GM12878 (cell line): ENCODE results near the gene PIGN. TPM values are rescaled to one million over a fixed set of nuclear protein-coding genes. Genes with fewer than 3 reads are reported as not detected.

ENCODE experiments used
- EED ChIP-seq: sonication (generic); IDR thresholded peaks from 2 replicates; pipeline ENCODE4 v1.6.1; 2016; ENCODE audit warnings: antibody characterized with exemption, low read depth
- GATAD2B ChIP-seq: fragments of 450-650 bp; conservative IDR thresholded peaks from 2 replicates; pipeline ENCODE4 v1.6.1; 2017; ENCODE audit warnings: low read depth, mild to moderate bottlenecking, moderate library complexity
- MXI1 ChIP-seq: fragments of 150-350 bp; IDR thresholded peaks from 2 replicates; pipeline ENCODE4 v1.6.1; 2011; ENCODE audit warnings: low read depth, mild to moderate bottlenecking, inconsistent platforms, low read length, improper control_type of control experiment
- NBN ChIP-seq: fragments of 450-650 bp; IDR thresholded peaks from 2 replicates; pipeline ENCODE4 v1.6.1; 2016
- PBX3 ChIP-seq: IDR thresholded peaks from 2 replicates; pipeline ENCODE4 v1.6.1; 2011; ENCODE audit warnings: mild to moderate bottlenecking, low read depth, low read length, moderate library complexity; ENCODE audit not compliant: insufficient replicate concordance
- SIN3A ChIP-seq: IDR thresholded peaks from 2 replicates; pipeline ENCODE4 v1.6.1; 2012; ENCODE audit warnings: low read depth, low read length, improper control_type of control experiment
- SMAD5 ChIP-seq: IDR thresholded peaks from 2 replicates; pipeline ENCODE4 v1.6.1; 2016; ENCODE audit warnings: antibody characterized with exemption, low read depth
- SREBF2 ChIP-seq: IDR thresholded peaks from 2 replicates; pipeline ENCODE4 v1.6.1; 2012; ENCODE audit warnings: mild to moderate bottlenecking, low read length
- STAT3 ChIP-seq: IDR thresholded peaks from 2 replicates; pipeline ENCODE4 v1.6.1; 2011; ENCODE audit warnings: low read depth, low read length, improper control_type of control experiment
- ZNF622 ChIP-seq: fragments of 450-650 bp; IDR thresholded peaks from 2 replicates; pipeline ENCODE4 v1.6.1; 2017; ENCODE audit warnings: mild to moderate bottlenecking, inconsistent platforms
- polyA plus RNA-seq, 11 experiments: library from polyadenylated mRNA; depleted of rRNA in 4 of 11; unstranded in 6 of 11; stranded (reverse) in 5 of 11; fragments of >200 nt; fragmentation: Nextera tagmentation in 4 of 11; fragmentation: Illumina TruSeq in 1 of 11; extraction: Ambion mirVana in 4 of 11; extraction: Trizol in 1 of 11; gene quantifications; 1 replicate in 1 of 11; 2 replicates in 10 of 11; pipeline versions ENCODE4 v1.2.1 to v1.2.3, GENCODE V29; 2011 to 2016; ENCODE audit warnings: inconsistent platforms in 2 of 11, missing spikeins in 2 of 11, low read depth in 1 of 11
- total RNA-seq, 4 experiments: library from RNA; depleted of rRNA in 3 of 4; stranded (reverse); fragments of >200 nt in 3 of 4; fragmentation: Illumina TruSeq in 1 of 4; extraction: Trizol in 1 of 4; gene quantifications; 2 replicates each; pipeline versions ENCODE4 v1.2.1 to v1.2.3, GENCODE V29; 2013 to 2021
- TF ChIP-seq, protein P1 (sequence below): IDR thresholded peaks from 2 replicates; pipeline ENCODE4 v1.6.1; 2011; ENCODE audit warnings: borderline replicate concordance, low read depth, mild to moderate bottlenecking, moderate library complexity, mixed read lengths, low read length; ENCODE audit not compliant: insufficient read depth; ENCODE audit errors: extremely low read length
- TF ChIP-seq, protein P2 (sequence below): fragments of 450-650 bp; conservative IDR thresholded peaks from 2 replicates; pipeline ENCODE4 v1.6.1; 2017; ENCODE audit warnings: mild to moderate bottlenecking, moderate library complexity

Gene PIGN
- total and polyA plus RNA-seq, 10 of the 15 experiments (the other 5 are each of a cell fraction or from before 2014, with no cell fraction given): 6.9 to 25.4 (median 18.7) TPM

- TF ChIP-seq, protein P1, sequence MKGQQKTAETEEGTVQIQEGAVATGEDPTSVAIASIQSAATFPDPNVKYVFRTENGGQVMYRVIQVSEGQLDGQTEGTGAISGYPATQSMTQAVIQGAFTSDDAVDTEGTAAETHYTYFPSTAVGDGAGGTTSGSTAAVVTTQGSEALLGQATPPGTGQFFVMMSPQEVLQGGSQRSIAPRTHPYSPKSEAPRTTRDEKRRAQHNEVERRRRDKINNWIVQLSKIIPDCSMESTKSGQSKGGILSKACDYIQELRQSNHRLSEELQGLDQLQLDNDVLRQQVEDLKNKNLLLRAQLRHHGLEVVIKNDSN: no peak
- TF ChIP-seq NBN (0 out of 2 replicates have a peak, but pooled peaks have one; percentile 10), GATAD2B (peak; percentile 54; the same call in 1 of the 2 replicates), SMAD5 (0 out of 2 replicates have a peak, but pooled peaks have one; percentile 9), EED (0 out of 2 replicates have a peak, but pooled peaks have one; percentile 21), STAT3 (no peak), MXI1 (0 out of 2 replicates have a peak, but pooled peaks have one; percentile 46), PBX3 (no peak), SIN3A (peak; percentile 54; the same call in 1 of the 2 replicates), SREBF2 (no peak), ZNF622 (no peak)
- TF ChIP-seq, protein P2, sequence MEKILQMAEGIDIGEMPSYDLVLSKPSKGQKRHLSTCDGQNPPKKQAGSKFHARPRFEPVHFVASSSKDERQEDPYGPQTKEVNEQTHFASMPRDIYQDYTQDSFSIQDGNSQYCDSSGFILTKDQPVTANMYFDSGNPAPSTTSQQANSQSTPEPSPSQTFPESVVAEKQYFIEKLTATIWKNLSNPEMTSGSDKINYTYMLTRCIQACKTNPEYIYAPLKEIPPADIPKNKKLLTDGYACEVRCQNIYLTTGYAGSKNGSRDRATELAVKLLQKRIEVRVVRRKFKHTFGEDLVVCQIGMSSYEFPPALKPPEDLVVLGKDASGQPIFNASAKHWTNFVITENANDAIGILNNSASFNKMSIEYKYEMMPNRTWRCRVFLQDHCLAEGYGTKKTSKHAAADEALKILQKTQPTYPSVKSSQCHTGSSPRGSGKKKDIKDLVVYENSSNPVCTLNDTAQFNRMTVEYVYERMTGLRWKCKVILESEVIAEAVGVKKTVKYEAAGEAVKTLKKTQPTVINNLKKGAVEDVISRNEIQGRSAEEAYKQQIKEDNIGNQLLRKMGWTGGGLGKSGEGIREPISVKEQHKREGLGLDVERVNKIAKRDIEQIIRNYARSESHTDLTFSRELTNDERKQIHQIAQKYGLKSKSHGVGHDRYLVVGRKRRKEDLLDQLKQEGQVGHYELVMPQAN: peak; percentile 92; the same call in 1 of the 2 replicates
Observed at GRCh38 chr18:62186499-62186773, 420 bp downstream of the PIGN start (continued).
